Panc1 (cell line): ENCODE results near the gene CRIP3.

Experiments
- CTCF ChIP-seq: fragments of 450-650 bp; IDR thresholded peaks from 2 replicates; pipeline ENCODE4 v1.5.1; 2017; ENCODE audit warnings: mild to moderate bottlenecking
- POLR2AphosphoS5 ChIP-seq: IDR thresholded peaks from 2 replicates; pipeline ENCODE4 v1.6.1; 2012; ENCODE audit warnings: mild to moderate bottlenecking, low read depth, low read length, moderate library complexity
- REST ChIP-seq, 2 experiments: IDR thresholded peaks; 2 replicates each; pipeline ENCODE4 v1.6.1; 2011 to 2012; ENCODE audit warnings: low read depth in 2 of 2, control low read depth in 1 of 2, low read length in 1 of 2, mild to moderate bottlenecking in 1 of 2, moderate library complexity in 1 of 2; ENCODE audit not compliant: insufficient read depth in 1 of 2
- SIN3A ChIP-seq: IDR thresholded peaks from 2 replicates; pipeline ENCODE4 v1.6.1; 2012; ENCODE audit warnings: low read depth, mild to moderate bottlenecking, low read length, moderate library complexity, borderline replicate concordance; ENCODE audit not compliant: insufficient read depth
- TCF7L2 ChIP-seq: IDR thresholded peaks from 2 replicates; pipeline ENCODE4 v1.6.1; 2011; ENCODE audit warnings: mild to moderate bottlenecking, low read depth, low read length, inconsistent platforms

- no peak for TF ChIP-seq REST (IDR thresholded peaks at IDR 0.05; ENCODE audit: insufficient read depth in 1 of 2, low read depth in 2 of 2, low read length in 1 of 2)
- TF ChIP-seq CTCF, result no peak
- no peak for TF ChIP-seq POLR2AphosphoS5
- TF ChIP-seq TCF7L2, result no peak
- TF ChIP-seq SIN3A, result no peak
Observed at GRCh38 chr6:43262000-43262779, 46.4 kb downstream of the CRIP3 start.
